ENCODE results near the gene CLDN12. TPM values are rescaled to one million over a fixed set of nuclear protein-coding genes. Genes with fewer than 3 reads are reported as not detected.

The CLDN12 gene
- total RNA-seq, 1 donor, result 39.8 TPM

Other genes with a start within 250 kb of the CLDN12 start
- 39.1 and 45.4 TPM in 2 replicates for gene STEAP1, start 249.0 kb upstream of the CLDN12 start, total RNA-seq
- gene STEAP2, start 191.7 kb upstream of the CLDN12 start, total RNA-seq, result 9.8 and 18.6 TPM in 2 replicates
- gene CFAP69, start 158.3 kb upstream of the CLDN12 start, total RNA-seq, result 5.4 and 8.8 TPM in 2 replicates
- not detected in 2 replicates for gene FAM237B, start 82.2 kb upstream of the CLDN12 start, total RNA-seq
- 21.0 and 21.5 TPM in 2 replicates for gene GTPBP10, start 56.7 kb upstream of the CLDN12 start, total RNA-seq
- gene PTTG1IP2, start 66.2 kb downstream of the CLDN12 start, total RNA-seq, result not detected in 2 replicates
- gene CDK14, start 192.9 kb downstream of the CLDN12 start, total RNA-seq, result 39.1 and 54.8 TPM in 2 replicates

All from osteoblast (primary cell).